ENCODE data around the gene PNMA8C. TPM values are rescaled to one million over a fixed set of nuclear protein-coding genes. Genes with fewer than 3 reads are reported as not detected.

PNMA8C gene
- total and polyA plus RNA-seq, 11 donors, result 0.07 to 0.19 (median 0.12) TPM; not detected in 3

GRCh38 chr19:46453661-46454060, 24.9 kb upstream of the PNMA8C start:
- ATAC-seq, result no peak
- no peaks in the 10 kb centered on the region for H3K27me3 ChIP-seq
- peaks cover 0 to 9% (median 0%) of the 10 kb centered on the region in 12 donors for H3K4me1 ChIP-seq
- TF ChIP-seq POLR2A (IDR thresholded peaks at IDR 0.05) (no peak), CTCF (IDR thresholded peaks at IDR 0.05) (no peak)
- no peak overlapping the region for H3K27ac ChIP-seq
- H3K9me3 ChIP-seq, result peaks cover 0 to 11% (median 0%) of the 10 kb centered on the region in 12 donors
- H3K36me3 ChIP-seq, result no peaks in the 10 kb centered on the region
- H3K4me3 ChIP-seq, result no peak overlapping the region
- 81 to 90% (median 86%) methylated on average over 6 of the region's 6 CpGs for WGBS, 4 donors
- intact Hi-C loops (cut with DNase I), result no loop called here
- no peak for DNase-seq

- TF ChIP-seq CTCF (IDR thresholded peaks at IDR 0.05) (no peak), POLR2A (IDR thresholded peaks at IDR 0.05) (no peak)
- no peak overlapping the region for H3K4me3 ChIP-seq
- no peaks in the 10 kb centered on the region for H3K27me3 ChIP-seq
- H3K36me3 ChIP-seq, result no peaks in the 10 kb centered on the region
- WGBS, 4 donors, result 46 to 57% (median 54%) methylated on average over 4 of the region's 4 CpGs
- peaks cover 0 to 15% (median 2%) of the 10 kb centered on the region in 12 donors for H3K4me1 ChIP-seq
- DNase-seq, result no peak
- no peak overlapping the region for H3K27ac ChIP-seq
- ATAC-seq, result no peak
- intact Hi-C loops (cut with DNase I), result no loop called here
- peaks cover 0 to 11% (median 0%) of the 10 kb centered on the region in 12 donors for H3K9me3 ChIP-seq
Observed at GRCh38 chr19:46452186-46452585, 23.4 kb upstream of the PNMA8C start.

GRCh38 chr19:46451352-46451751, 22.6 kb upstream of the PNMA8C start:
- H3K27me3 ChIP-seq, result no peaks in the 10 kb centered on the region
- peaks cover 0 to 11% (median 0%) of the 10 kb centered on the region in 12 donors for H3K9me3 ChIP-seq
- H3K4me3 ChIP-seq, result no peak overlapping the region
- TF ChIP-seq POLR2A (IDR thresholded peaks at IDR 0.05) (no peak), CTCF (IDR thresholded peaks at IDR 0.05) (no peak)
- intact Hi-C loops (cut with DNase I), result no loop called here
- H3K27ac ChIP-seq, result peak overlapping the region in 3 of 12 donors; percentile 0 to 14 (median 11)
- H3K36me3 ChIP-seq, result no peaks in the 10 kb centered on the region
- no peak for DNase-seq
- ATAC-seq, result peak in 2 of 4 donors; percentile 11 to 28
- peaks cover 0 to 15% (median 2%) of the 10 kb centered on the region in 12 donors for H3K4me1 ChIP-seq
- WGBS, 4 donors, result 37 to 47% (median 39%) methylated on average over 6 of the region's 6 CpGs

GRCh38 chr19:46450737-46451136, 22.0 kb upstream of the PNMA8C start:
- peaks cover 0 to 15% (median 2%) of the 10 kb centered on the region in 12 donors for H3K4me1 ChIP-seq
- peaks cover 0 to 11% (median 0%) of the 10 kb centered on the region in 12 donors for H3K9me3 ChIP-seq
- H3K36me3 ChIP-seq, result no peaks in the 10 kb centered on the region
- no peak for ATAC-seq
- 58 to 67% (median 64%) methylated on average over 5 of the region's 5 CpGs for WGBS, 4 donors
- intact Hi-C loops (cut with DNase I), result no loop called here
- peak overlapping the region in 2 of 12 donors; percentile 0 to 11 for H3K27ac ChIP-seq
- DNase-seq, result no peak
- no peak overlapping the region for H3K4me3 ChIP-seq
- H3K27me3 ChIP-seq, result no peaks in the 10 kb centered on the region
- no peak for TF ChIP-seq CTCF (IDR thresholded peaks at IDR 0.05)
- no peak for TF ChIP-seq POLR2A (IDR thresholded peaks at IDR 0.05)

Data from heart left ventricle (tissue), 16 donors.